HEK293 (cell line): ENCODE measurements around the gene NAALADL2.

Experiments used
- CTCF ChIA-PET: fragments of 350-600 bp; formaldehyde crosslinking; extraction: SDS; loops from one replicate; lab custom pipeline; 2021; ENCODE audit warnings: antibody characterized with exemption; lab: Yijun Ruan, JAX
- POLR2A ChIA-PET: fragments of 300-600 bp; formaldehyde crosslinking; extraction: SDS; loops from one replicate; lab custom pipeline; 2020; ENCODE audit warnings: antibody characterized with exemption, inconsistent platforms; lab: Yijun Ruan, JAX
- H3K27ac ChIP-seq: fragments of 200-500 bp; sonication (Bioruptor generic); 2 replicates; pipeline ENCODE4 v1.5.1; 2014; ENCODE audit warnings: low read depth, low read length, control low read depth, inconsistent platforms; ENCODE audit errors: extremely low read depth
- H3K36me3 ChIP-seq, 2 experiments: fragments of 200-500 bp in 1 of 2; sonication (Bioruptor generic) in 1 of 2; 1 replicate in 1 of 2; 2 replicates in 1 of 2; pipeline ENCODE4 v1.5.1; 2014 to 2017; ENCODE audit warnings: inconsistent platforms in 2 of 2, low read length in 2 of 2; ENCODE audit not compliant: control insufficient read depth in 2 of 2, insufficient read depth in 1 of 2
- H3K4me1 ChIP-seq: fragments of 200-500 bp; sonication (Bioruptor generic); 2 replicates; pipeline ENCODE4 v1.5.1; 2014; ENCODE audit warnings: mild to moderate bottlenecking, low read length, inconsistent platforms; ENCODE audit not compliant: control insufficient read depth, insufficient read depth
- H3K4me3 ChIP-seq: 2 replicates; pipeline ENCODE4 v1.5.1; 2011; ENCODE audit warnings: low read depth, mild to moderate bottlenecking, control low read depth, low read length, moderate library complexity
- H3K9me3 ChIP-seq: fragments of 200-500 bp; sonication (Bioruptor generic); 2 replicates; pipeline ENCODE4 v1.5.1; 2014; ENCODE audit warnings: low read depth, low read length, inconsistent platforms; ENCODE audit not compliant: control insufficient read depth, insufficient read depth
- REPIN1 ChIP-seq: fragments of 450-650 bp; formaldehyde crosslinking; IDR thresholded peaks from 2 replicates; pipeline ENCODE4 v1.5.1; 2017; ENCODE audit warnings: missing biosample characterization, missing genetic modification characterization, low read depth
- SP2 ChIP-seq: fragments of 450-650 bp; formaldehyde crosslinking; IDR thresholded peaks from 2 replicates; pipeline ENCODE4 v1.5.1; 2016; ENCODE audit warnings: missing biosample characterization, missing genetic modification characterization
- TRIM28 ChIP-seq: IDR thresholded peaks from 2 replicates; pipeline ENCODE4 v1.6.1; 2011; ENCODE audit warnings: low read length, control low read depth, borderline replicate concordance
- ZBTB8A ChIP-seq: fragments of 450-650 bp; formaldehyde crosslinking; IDR thresholded peaks from 2 replicates; pipeline ENCODE4 v1.5.1; 2016; ENCODE audit warnings: missing biosample characterization, missing genetic modification characterization
- ZNF121 ChIP-seq: fragments of 450-650 bp; formaldehyde crosslinking; IDR thresholded peaks from 2 replicates; pipeline ENCODE4 v1.5.1; 2016; ENCODE audit warnings: missing biosample characterization, missing genetic modification characterization
- ZNF146 ChIP-seq: fragments of 450-650 bp; formaldehyde crosslinking; IDR thresholded peaks from 2 replicates; pipeline ENCODE4 v1.5.1; 2016; ENCODE audit warnings: missing biosample characterization, missing genetic modification characterization
- ZNF155 ChIP-seq: fragments of 450-650 bp; formaldehyde crosslinking; IDR thresholded peaks from 2 replicates; pipeline ENCODE4 v1.5.1; 2016; ENCODE audit warnings: missing biosample characterization, missing genetic modification characterization
- ZNF169 ChIP-seq: fragments of 450-650 bp; formaldehyde crosslinking; IDR thresholded peaks from 2 replicates; pipeline ENCODE4 v1.5.1; 2016; ENCODE audit warnings: missing biosample characterization, missing genetic modification characterization
- ZNF174 ChIP-seq: fragments of 450-650 bp; formaldehyde crosslinking; IDR thresholded peaks from 2 replicates; pipeline ENCODE4 v1.5.0; 2017; ENCODE audit warnings: missing biosample characterization, mild to moderate bottlenecking, missing genetic modification characterization
- ZNF184 ChIP-seq: fragments of 450-650 bp; IDR thresholded peaks from 2 replicates; pipeline ENCODE4 v1.5.1; 2018; ENCODE audit warnings: missing biosample characterization, mild to moderate bottlenecking, missing genetic modification characterization
- ZNF274 ChIP-seq, 2 experiments: fragments of 200-500 bp in 1 of 2; fragments of 450-650 bp in 1 of 2; sonication (Bioruptor generic) in 1 of 2; formaldehyde crosslinking in 1 of 2; IDR thresholded peaks; 2 replicates each; pipeline versions ENCODE4 v1.5.1 to v1.6.1; 2014 to 2016; ENCODE audit warnings: borderline replicate concordance in 1 of 2, inconsistent platforms in 1 of 2, low read length in 1 of 2, missing biosample characterization in 1 of 2, missing genetic modification characterization in 1 of 2
- ZNF302 ChIP-seq: fragments of 450-650 bp; formaldehyde crosslinking; IDR thresholded peaks from 2 replicates; pipeline ENCODE4 v1.5.1; 2016; ENCODE audit warnings: missing biosample characterization, missing genetic modification characterization, low read depth
- ZNF324 ChIP-seq: fragments of 450-650 bp; formaldehyde crosslinking; IDR thresholded peaks from 2 replicates; pipeline ENCODE4 v1.5.1; 2016; ENCODE audit warnings: missing biosample characterization, missing genetic modification characterization
- ZNF354C ChIP-seq: fragments of 450-650 bp; formaldehyde crosslinking; IDR thresholded peaks from 2 replicates; pipeline ENCODE4 v1.5.1; 2016; ENCODE audit warnings: missing biosample characterization, missing genetic modification characterization, low read depth, borderline replicate concordance
- ZNF391 ChIP-seq: fragments of 450-650 bp; formaldehyde crosslinking; IDR thresholded peaks from 2 replicates; pipeline ENCODE4 v1.5.1; 2016; ENCODE audit warnings: low read depth, missing biosample characterization, missing genetic modification characterization, borderline replicate concordance
- ZNF529 ChIP-seq: fragments of 450-650 bp; formaldehyde crosslinking; IDR thresholded peaks from 2 replicates; pipeline ENCODE4 v1.5.1; 2017; ENCODE audit warnings: missing genetic modification characterization, missing biosample characterization; ENCODE audit not compliant: insufficient replicate concordance
- ZNF585B ChIP-seq: fragments of 450-650 bp; formaldehyde crosslinking; IDR thresholded peaks from 2 replicates; pipeline ENCODE4 v1.5.1; 2016; ENCODE audit warnings: missing biosample characterization, missing genetic modification characterization
- ZNF600 ChIP-seq: fragments of 450-650 bp; formaldehyde crosslinking; IDR thresholded peaks from 2 replicates; pipeline ENCODE4 v1.5.1; 2016; ENCODE audit warnings: missing biosample characterization, missing genetic modification characterization
- ZNF610 ChIP-seq: fragments of 450-650 bp; formaldehyde crosslinking; IDR thresholded peaks from 2 replicates; pipeline ENCODE4 v1.5.1; 2016; ENCODE audit warnings: missing biosample characterization, missing genetic modification characterization, borderline replicate concordance
- ZNF624 ChIP-seq: fragments of 450-650 bp; formaldehyde crosslinking; IDR thresholded peaks from 2 replicates; pipeline ENCODE4 v1.5.1; 2017; ENCODE audit warnings: missing biosample characterization, missing genetic modification characterization
- ZNF629 ChIP-seq: fragments of 450-650 bp; formaldehyde crosslinking; IDR thresholded peaks from 2 replicates; pipeline ENCODE4 v1.5.1; 2017; ENCODE audit warnings: missing biosample characterization, missing genetic modification characterization
- ZNF658 ChIP-seq: fragments of 450-650 bp; formaldehyde crosslinking; IDR thresholded peaks from 2 replicates; pipeline ENCODE4; 2016; ENCODE audit warnings: missing biosample characterization, missing genetic modification characterization
- ZNF677 ChIP-seq: fragments of 450-650 bp; IDR thresholded peaks from 2 replicates; pipeline ENCODE4 v1.5.0; 2018; ENCODE audit warnings: missing biosample characterization, mild to moderate bottlenecking, missing genetic modification characterization, moderate library complexity
- ZNF747 ChIP-seq: fragments of 450-650 bp; formaldehyde crosslinking; IDR thresholded peaks from 2 replicates; pipeline ENCODE4 v1.5.1; 2016; ENCODE audit warnings: missing biosample characterization, missing genetic modification characterization
- ZNF792 ChIP-seq: fragments of 450-650 bp; formaldehyde crosslinking; IDR thresholded peaks from 2 replicates; pipeline ENCODE4 v1.5.1; 2016; ENCODE audit warnings: missing biosample characterization, missing genetic modification characterization
- ZSCAN16 ChIP-seq: fragments of 450-650 bp; formaldehyde crosslinking; IDR thresholded peaks from 2 replicates; pipeline ENCODE4 v1.5.1; 2016; ENCODE audit warnings: missing biosample characterization, missing genetic modification characterization
- TF ChIP-seq, protein P1 (sequence below): fragments of 450-650 bp; formaldehyde crosslinking; IDR thresholded peaks from 2 replicates; pipeline ENCODE4 v1.5.1; 2016; ENCODE audit warnings: missing biosample characterization, missing genetic modification characterization, low read depth
- TF ChIP-seq, protein P2 (sequence below): fragments of 450-650 bp; formaldehyde crosslinking; IDR thresholded peaks from 2 replicates; pipeline ENCODE4 v1.5.1; 2017; ENCODE audit warnings: missing biosample characterization, missing genetic modification characterization
- TF ChIP-seq, protein P3 (sequence below): fragments of 450-650 bp; formaldehyde crosslinking; IDR thresholded peaks from 2 replicates; pipeline ENCODE4 v1.5.1; 2016; ENCODE audit warnings: missing biosample characterization, missing genetic modification characterization

Gene NAALADL2

DNA sequence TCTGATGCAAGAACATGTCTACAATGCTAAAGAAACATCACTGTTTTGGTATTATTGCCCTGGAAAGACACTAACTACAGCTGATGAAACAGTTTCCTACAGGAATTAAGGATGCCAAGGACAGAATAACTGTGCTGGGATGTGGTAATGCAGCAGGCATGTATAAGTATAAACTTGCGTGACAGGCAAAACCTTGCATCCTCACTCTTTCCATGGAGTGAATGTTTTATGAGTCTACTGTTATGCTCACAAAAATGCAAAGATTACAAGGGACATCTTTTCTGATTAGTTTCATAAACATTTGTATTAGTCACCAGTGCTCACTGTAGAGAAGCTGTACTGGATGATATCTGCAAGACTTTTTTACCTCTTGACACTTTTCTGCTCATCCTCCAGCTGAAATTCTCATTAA, 143.6 kb downstream of the NAALADL2 start:
- ChIA-PET CTCF (no interaction called here), POLR2A (no interaction called here)
- no peak overlapping the region for H3K27ac ChIP-seq
- H3K36me3 ChIP-seq, result no peaks in the 10 kb centered on the region
- TF ChIP-seq REPIN1 (tag by site-specific recombination) (no peak), ZNF174 (tag by site-specific recombination) (no peak), ZNF677 (tag by site-specific recombination) (no peak), ZNF354C (no peak), ZNF658 (tag by site-specific recombination) (no peak), ZNF121 (tag by site-specific recombination) (no peak), ZNF391 (no peak), TRIM28 (no peak), ZNF169 (tag by site-specific recombination) (no peak), SP2 (no peak), ZNF792 (tag by site-specific recombination) (no peak), ZNF146 (no peak), ZNF529 (tag by site-specific recombination) (no peak), ZNF302 (tag by site-specific recombination) (no peak), ZNF610 (tag by site-specific recombination) (no peak), ZBTB8A (no peak)
- H3K9me3 ChIP-seq, result no peaks in the 10 kb centered on the region
- no peak overlapping the region for H3K4me3 ChIP-seq
- no peaks in the 10 kb centered on the region for H3K4me1 ChIP-seq

DNA sequence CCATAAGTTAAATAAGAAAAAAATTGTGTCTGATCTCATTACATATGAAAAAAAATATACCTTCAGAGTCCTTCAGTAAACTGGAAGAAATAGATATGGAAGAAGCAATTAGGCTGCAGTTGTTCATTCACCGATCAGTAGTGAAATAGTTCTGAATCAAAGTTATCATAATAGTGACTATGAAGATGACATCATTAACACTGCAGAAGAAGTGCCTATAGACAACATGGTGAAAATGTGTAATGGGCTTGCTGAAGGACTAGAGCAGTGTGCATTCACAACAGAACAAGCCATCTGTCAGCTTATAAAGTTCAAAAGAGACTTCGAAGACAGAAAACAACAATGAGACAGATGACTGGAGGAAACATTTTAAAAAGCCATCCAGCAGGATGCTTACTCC, 144.5 kb downstream of the NAALADL2 start:
- no peak overlapping the region for H3K4me3 ChIP-seq
- POLR2A ChIA-PET, result no interaction called here
- TF ChIP-seq ZSCAN16 (tag by site-specific recombination) (no peak), ZNF324 (tag by site-specific recombination) (no peak), ZNF747 (tag by site-specific recombination) (no peak), ZNF184 (tag by site-specific recombination) (no peak), ZNF585B (tag by site-specific recombination) (no peak), ZNF155 (no peak)
- TF ChIP-seq, protein P1, sequence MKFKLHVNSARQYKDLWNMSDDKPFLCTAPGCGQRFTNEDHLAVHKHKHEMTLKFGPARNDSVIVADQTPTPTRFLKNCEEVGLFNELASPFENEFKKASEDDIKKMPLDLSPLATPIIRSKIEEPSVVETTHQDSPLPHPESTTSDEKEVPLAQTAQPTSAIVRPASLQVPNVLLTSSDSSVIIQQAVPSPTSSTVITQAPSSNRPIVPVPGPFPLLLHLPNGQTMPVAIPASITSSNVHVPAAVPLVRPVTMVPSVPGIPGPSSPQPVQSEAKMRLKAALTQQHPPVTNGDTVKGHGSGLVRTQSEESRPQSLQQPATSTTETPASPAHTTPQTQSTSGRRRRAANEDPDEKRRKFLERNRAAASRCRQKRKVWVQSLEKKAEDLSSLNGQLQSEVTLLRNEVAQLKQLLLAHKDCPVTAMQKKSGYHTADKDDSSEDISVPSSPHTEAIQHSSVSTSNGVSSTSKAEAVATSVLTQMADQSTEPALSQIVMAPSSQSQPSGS, result peak; percentile 67
- TF ChIP-seq, protein P2, sequence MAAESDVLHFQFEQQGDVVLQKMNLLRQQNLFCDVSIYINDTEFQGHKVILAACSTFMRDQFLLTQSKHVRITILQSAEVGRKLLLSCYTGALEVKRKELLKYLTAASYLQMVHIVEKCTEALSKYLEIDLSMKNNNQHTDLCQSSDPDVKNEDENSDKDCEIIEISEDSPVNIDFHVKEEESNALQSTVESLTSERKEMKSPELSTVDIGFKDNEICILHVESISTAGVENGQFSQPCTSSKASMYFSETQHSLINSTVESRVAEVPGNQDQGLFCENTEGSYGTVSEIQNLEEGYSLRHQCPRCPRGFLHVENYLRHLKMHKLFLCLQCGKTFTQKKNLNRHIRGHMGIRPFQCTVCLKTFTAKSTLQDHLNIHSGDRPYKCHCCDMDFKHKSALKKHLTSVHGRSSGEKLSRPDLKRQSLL (tag by site-specific recombination), result no peak
- CTCF ChIA-PET, result no interaction called here
- H3K4me1 ChIP-seq, result no peaks in the 10 kb centered on the region
- H3K9me3 ChIP-seq, result no peaks in the 10 kb centered on the region
- no peak overlapping the region for H3K27ac ChIP-seq
- H3K36me3 ChIP-seq, result no peaks in the 10 kb centered on the region

DNA sequence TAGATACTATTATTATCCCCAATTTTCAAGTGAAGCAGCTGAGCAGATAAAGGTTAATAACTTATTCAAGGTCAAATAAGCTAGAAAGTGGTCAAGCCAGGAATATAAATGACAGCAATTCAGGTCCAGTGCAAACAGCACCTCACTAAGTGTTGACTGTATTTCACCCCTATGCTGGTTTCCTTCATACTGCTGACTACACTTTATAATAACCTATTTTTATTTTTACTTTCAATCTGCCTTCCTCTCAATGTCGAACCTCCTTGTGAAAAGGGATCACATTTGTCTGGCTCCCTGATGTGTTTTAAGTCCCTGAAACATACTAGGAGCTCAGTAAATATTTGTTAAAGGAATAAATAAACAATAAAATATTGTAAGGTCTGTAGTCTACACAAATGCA, 146.1 kb downstream of the NAALADL2 start:
- ChIA-PET POLR2A (no interaction called here), CTCF (no interaction called here)
- Histone ChIP-seq H3K9me3 (no peaks in the 10 kb centered on the region), H3K36me3 (no peaks in the 10 kb centered on the region), H3K27ac (no peak overlapping the region), H3K4me3 (no peak overlapping the region), H3K4me1 (no peaks in the 10 kb centered on the region)
- TF ChIP-seq ZNF600 (tag by site-specific recombination), result no peak
- TF ChIP-seq, protein P3, sequence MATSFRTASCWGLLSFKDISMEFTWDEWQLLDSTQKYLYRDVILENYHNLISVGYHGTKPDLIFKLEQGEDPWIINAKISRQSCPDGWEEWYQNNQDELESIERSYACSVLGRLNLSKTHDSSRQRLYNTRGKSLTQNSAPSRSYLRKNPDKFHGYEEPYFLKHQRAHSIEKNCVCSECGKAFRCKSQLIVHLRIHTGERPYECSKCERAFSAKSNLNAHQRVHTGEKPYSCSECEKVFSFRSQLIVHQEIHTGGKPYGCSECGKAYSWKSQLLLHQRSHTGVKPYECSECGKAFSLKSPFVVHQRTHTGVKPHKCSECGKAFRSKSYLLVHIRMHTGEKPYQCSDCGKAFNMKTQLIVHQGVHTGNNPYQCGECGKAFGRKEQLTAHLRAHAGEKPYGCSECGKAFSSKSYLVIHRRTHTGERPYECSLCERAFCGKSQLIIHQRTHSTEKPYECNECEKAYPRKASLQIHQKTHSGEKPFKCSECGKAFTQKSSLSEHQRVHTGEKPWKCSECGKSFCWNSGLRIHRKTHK (tag by site-specific recombination), result no peak
- TF ChIP-seq ZNF629 (tag by site-specific recombination), result no peak
- no peak for TF ChIP-seq ZNF274 (IDR thresholded peaks at IDR 0.05; ENCODE audit: low read length)
- TF ChIP-seq ZNF274 (tag by site-specific recombination; IDR thresholded peaks at IDR 0.05; ENCODE audit: borderline replicate concordance), result no peak
- TF ChIP-seq ZNF624 (tag by site-specific recombination), result no peak
